GM23248 (cell line): ENCODE results near the gene SCG5. TPM values are rescaled to one million over a fixed set of nuclear protein-coding genes. Genes with fewer than 3 reads are reported as not detected.

Experiments used
- DNase-seq: peaks from one replicate; pipeline ENCODE4 v3.0.0-alpha.2; 2015
- H2AFZ ChIP-seq: fragments of 200-600 bp; sonication (generic); 2 replicates; pipeline ENCODE4 v1.6.1; 2016; ENCODE audit warnings: antibody characterized with exemption
- H3F3A ChIP-seq: fragments of 200-600 bp; sonication (generic); 2 replicates; pipeline ENCODE4 v1.6.1; 2016; ENCODE audit warnings: mild to moderate bottlenecking, antibody characterized with exemption, mixed run types; ENCODE audit not compliant: insufficient read depth
- H3K27ac ChIP-seq: fragments of 200-600 bp; sonication (generic); 2 replicates; pipeline ENCODE4 v1.5.1; 2016; ENCODE audit warnings: mild to moderate bottlenecking
- H3K27me3 ChIP-seq: fragments of 200-600 bp; sonication (generic); replicated peaks from 2 replicates; pipeline ENCODE4 v1.6.1; 2016; ENCODE audit warnings: mild to moderate bottlenecking; ENCODE audit not compliant: insufficient read depth
- H3K36me3 ChIP-seq: fragments of 200-600 bp; sonication (generic); 2 replicates; pipeline ENCODE4 v1.6.1; 2016; ENCODE audit warnings: low read depth, mild to moderate bottlenecking
- H3K4me1 ChIP-seq: fragments of 200-600 bp; sonication (generic); 2 replicates; pipeline ENCODE4 v1.6.1; 2016; ENCODE audit warnings: mild to moderate bottlenecking; ENCODE audit not compliant: insufficient read depth
- H3K4me2 ChIP-seq: fragments of 200-600 bp; sonication (generic); one replicate; pipeline ENCODE4 v1.6.1; 2016; ENCODE audit warnings: mild to moderate bottlenecking; ENCODE audit not compliant: unreplicated experiment
- H3K4me3 ChIP-seq: fragments of 200-600 bp; sonication (generic); 2 replicates; pipeline ENCODE4 v1.5.1; 2016; ENCODE audit warnings: mild to moderate bottlenecking
- H3K79me2 ChIP-seq: fragments of 200-600 bp; sonication (generic); 2 replicates; pipeline ENCODE4 v1.6.1; 2016; ENCODE audit warnings: mild to moderate bottlenecking; ENCODE audit not compliant: insufficient read depth
- H3K9ac ChIP-seq: fragments of 200-600 bp; sonication (generic); 2 replicates; pipeline ENCODE4 v1.6.1; 2016; ENCODE audit warnings: mild to moderate bottlenecking
- H3K9me2 ChIP-seq: fragments of 200-600 bp; sonication (generic); 2 replicates; pipeline ENCODE4 v1.6.1; 2016; ENCODE audit warnings: mixed run types, mild to moderate bottlenecking, moderate library complexity; ENCODE audit not compliant: insufficient read depth
- H3K9me3 ChIP-seq: fragments of 200-600 bp; sonication (generic); one replicate; pipeline ENCODE4 v1.6.1; 2017; ENCODE audit warnings: low read depth
- H4K20me1 ChIP-seq: fragments of 200-600 bp; sonication (generic); 2 replicates; pipeline ENCODE4 v1.6.0; 2016; ENCODE audit not compliant: insufficient read depth
- EZH2 ChIP-seq: fragments of 200-600 bp; sonication (generic); IDR thresholded peaks from 2 replicates; pipeline ENCODE4 v1.6.1; 2018; ENCODE audit warnings: antibody characterized with exemption, mild to moderate bottlenecking; ENCODE audit not compliant: insufficient read depth, poor library complexity, severe bottlenecking
- EZH2phosphoT487 ChIP-seq: fragments of 200-600 bp; sonication (generic); IDR thresholded peaks from 2 replicates; pipeline ENCODE4 v1.6.1; 2018; ENCODE audit warnings: antibody characterized with exemption, moderate library complexity, mild to moderate bottlenecking, low read depth; ENCODE audit not compliant: insufficient read depth
- WGBS, 2 experiments: methylation state at CpG; one replicate each; pipeline ENCODE4 v1.1.6; 2015 to 2017; ENCODE audit warnings: low lambda C conversion rate in 2 of 2, low coverage in 1 of 2; ENCODE audit errors: missing lambda C conversion rate in 2 of 2; 5-methylcytosine and 5-hydroxymethylcytosine counted together
- in situ Hi-C: fragments of 300-500 bp; cut with MboI; formaldehyde crosslinking; loops from 2 replicates; pipeline ENCODE4 v1.15.0; 2020
- polyA plus RNA-seq: library from polyadenylated mRNA; unstranded; fragments of >200 nt; fragmentation: Nextera tagmentation; extraction: Ambion mirVana; gene quantifications from 2 replicates; pipeline ENCODE4 v1.2.1, GENCODE V29; 2016
- total RNA-seq: library from RNA; depleted of rRNA; stranded (reverse); fragments of >200 nt; shearing (Covaris generic); gene quantifications from 2 replicates; pipeline ENCODE4 v1.2.3, GENCODE V29; 2014

SCG5 gene
- total and polyA plus RNA-seq, 2 experiments from 2014 or later = 16.2 to 19.5 TPM

DNA sequence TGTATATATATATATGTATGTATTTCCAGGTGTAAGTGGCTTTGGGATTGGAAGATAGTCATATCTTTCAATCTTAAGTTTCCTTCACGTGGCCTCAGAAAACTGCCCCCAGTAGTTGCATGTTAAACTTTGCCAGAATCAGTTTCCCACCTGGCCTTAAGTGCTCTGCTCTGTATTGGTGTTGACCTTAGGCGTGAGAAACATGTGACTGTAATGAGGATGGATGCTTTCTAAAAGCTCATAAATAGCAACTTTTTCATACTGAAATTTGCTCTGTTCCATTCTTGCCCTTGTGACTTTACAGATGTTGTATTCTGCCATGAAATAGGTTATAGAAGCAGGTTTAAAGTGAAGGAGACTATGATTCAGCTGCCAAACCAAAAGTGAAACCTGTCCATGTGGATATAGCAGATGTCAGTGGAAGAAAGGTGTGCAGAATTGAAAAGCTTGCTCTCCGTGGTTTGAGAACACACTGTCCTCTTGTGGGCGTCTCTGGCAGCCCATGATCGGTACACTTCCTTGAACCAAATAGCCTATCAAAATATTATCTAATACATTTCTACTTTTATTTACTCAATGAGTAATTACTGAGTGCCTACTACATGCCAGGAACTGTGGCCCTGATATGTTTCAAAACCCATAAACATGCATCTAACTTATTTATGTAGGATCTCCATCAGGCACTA lies 15.8 kb downstream of the SCG5 start:
- TF ChIP-seq EZH2phosphoT487 (no peak), EZH2 (no peak)
- H3K4me3 ChIP-seq = no peak overlapping the region
- no peak overlapping the region for H3K4me2 ChIP-seq
- in situ Hi-C loops = loop anchor here (25.0 kb wide), 1 partner anchor 180 kb away; no protein-coding TSS in a partner anchor
- H4K20me1 ChIP-seq = no peaks in the 10 kb centered on the region
- H3K4me1 ChIP-seq = peaks cover 11% of the 10 kb centered on the region
- no peak overlapping the region for H2AFZ ChIP-seq
- H3K27me3 ChIP-seq = no peaks in the 10 kb centered on the region
- no peak overlapping the region for H3K27ac ChIP-seq
- H3K79me2 ChIP-seq = no peaks in the 10 kb centered on the region
- no peaks in the 10 kb centered on the region for H3K9me3 ChIP-seq
- no peaks in the 10 kb centered on the region for H3K9me2 ChIP-seq
- H3F3A ChIP-seq = peaks cover 13% of the 10 kb centered on the region
- H3K36me3 ChIP-seq = no peaks in the 10 kb centered on the region
- H3K9ac ChIP-seq = no peak overlapping the region
- 82 to 85% methylated on average over 5 of the region's 5 CpGs for WGBS, 2 experiments
- no peak for DNase-seq

DNA sequence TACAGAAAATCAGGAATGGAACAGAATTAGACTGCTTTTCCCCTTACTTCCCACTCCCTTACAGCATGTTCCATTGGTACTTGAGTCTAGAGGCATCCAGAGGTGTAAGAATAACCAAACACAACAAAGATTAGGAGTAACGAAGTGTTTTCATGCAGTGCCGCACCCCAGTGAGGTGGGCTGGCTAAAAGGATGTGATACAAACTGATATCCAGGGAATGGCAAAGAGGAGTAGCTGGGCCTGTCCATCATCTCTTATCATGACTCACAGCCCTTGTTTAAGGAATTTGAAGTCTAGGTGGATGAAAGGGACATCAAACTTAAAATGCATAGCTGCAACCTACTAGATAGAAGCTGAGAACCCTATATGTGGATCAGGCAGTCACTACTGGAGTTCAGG lies 16.4 kb downstream of the SCG5 start:
- WGBS, 2 experiments = 98% methylated on average over 2 of the region's 2 CpGs
- Histone ChIP-seq H3K36me3 (no peaks in the 10 kb centered on the region), H3K9me2 (no peaks in the 10 kb centered on the region), H3K4me2 (no peak overlapping the region), H3K4me3 (no peak overlapping the region), H3K27ac (no peak overlapping the region), H3F3A (peaks cover 13% of the 10 kb centered on the region), H3K27me3 (no peaks in the 10 kb centered on the region), H3K79me2 (no peaks in the 10 kb centered on the region), H2AFZ (no peak overlapping the region), H3K9ac (no peak overlapping the region), H3K4me1 (peaks cover 11% of the 10 kb centered on the region), H3K9me3 (no peaks in the 10 kb centered on the region), H4K20me1 (no peaks in the 10 kb centered on the region)
- in situ Hi-C loops = loop anchor here (25.0 kb wide), 1 partner anchor 179 kb away; no protein-coding TSS in a partner anchor
- DNase-seq = no peak
- TF ChIP-seq EZH2phosphoT487 = no peak
- TF ChIP-seq EZH2 = no peak

DNA sequence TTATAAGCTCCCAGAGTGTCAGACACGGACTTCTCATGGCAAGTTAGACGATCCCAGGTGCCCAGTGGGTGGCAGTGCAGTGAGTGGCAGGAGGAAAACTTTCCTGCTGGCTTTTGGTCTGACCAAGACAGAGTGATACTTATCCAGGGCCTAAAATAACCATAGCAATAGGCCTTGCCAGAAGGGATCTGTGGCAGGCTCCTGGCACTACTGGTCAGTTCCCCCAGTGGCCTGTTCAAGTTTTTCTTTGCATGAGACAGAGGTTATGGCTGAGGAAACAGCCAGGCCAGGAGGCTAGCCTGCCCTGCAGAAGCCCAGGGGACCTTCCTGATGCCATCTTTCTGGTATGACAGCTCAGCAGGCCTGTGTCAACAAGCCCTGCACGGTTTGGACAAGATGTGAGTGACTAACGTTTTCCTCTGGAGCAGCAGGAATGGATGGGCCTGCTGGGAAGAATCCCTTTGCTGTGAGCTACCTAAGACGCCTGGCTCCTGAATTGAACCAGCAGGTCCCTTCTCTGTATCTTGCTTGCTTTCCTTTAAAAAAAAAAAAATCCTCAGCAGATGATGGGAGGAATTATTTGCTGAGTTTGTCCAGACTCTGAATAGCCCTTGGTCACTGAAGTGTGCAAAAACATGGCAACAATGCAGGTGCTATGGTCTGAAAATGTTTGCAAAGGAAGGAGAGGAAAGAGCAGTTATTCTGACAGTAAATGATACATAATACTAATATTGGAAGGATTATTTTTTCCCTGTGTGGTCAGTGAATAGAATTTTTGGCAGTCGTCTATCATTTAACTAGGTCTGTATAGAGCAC lies 18.0 kb downstream of the SCG5 start:
- in situ Hi-C loops = loop anchor here (25.0 kb wide), 1 partner anchor 178 kb away; no protein-coding TSS in a partner anchor
- H3K36me3 ChIP-seq = no peaks in the 10 kb centered on the region
- H3K27ac ChIP-seq = peak overlapping the region; percentile 78
- WGBS, 2 experiments = 29 to 31% methylated on average over 6 of the region's 6 CpGs
- no peak overlapping the region for H3K4me3 ChIP-seq
- no peaks in the 10 kb centered on the region for H3K9me2 ChIP-seq
- H3K9ac ChIP-seq = peak overlapping the region; percentile 58
- peak; percentile 95 for DNase-seq
- peaks cover 13% of the 10 kb centered on the region for H3F3A ChIP-seq
- peak overlapping the region; percentile 15 for H3K4me2 ChIP-seq
- peaks cover 4% of the 10 kb centered on the region for H3K79me2 ChIP-seq
- H4K20me1 ChIP-seq = no peaks in the 10 kb centered on the region
- no peaks in the 10 kb centered on the region for H3K27me3 ChIP-seq
- TF ChIP-seq EZH2phosphoT487 = no peak
- peaks cover 16% of the 10 kb centered on the region for H3K4me1 ChIP-seq
- no peaks in the 10 kb centered on the region for H3K9me3 ChIP-seq
- H2AFZ ChIP-seq = 0 out of 2 replicates have a peak overlapping the region, but pooled peaks have one; percentile 4

DNA sequence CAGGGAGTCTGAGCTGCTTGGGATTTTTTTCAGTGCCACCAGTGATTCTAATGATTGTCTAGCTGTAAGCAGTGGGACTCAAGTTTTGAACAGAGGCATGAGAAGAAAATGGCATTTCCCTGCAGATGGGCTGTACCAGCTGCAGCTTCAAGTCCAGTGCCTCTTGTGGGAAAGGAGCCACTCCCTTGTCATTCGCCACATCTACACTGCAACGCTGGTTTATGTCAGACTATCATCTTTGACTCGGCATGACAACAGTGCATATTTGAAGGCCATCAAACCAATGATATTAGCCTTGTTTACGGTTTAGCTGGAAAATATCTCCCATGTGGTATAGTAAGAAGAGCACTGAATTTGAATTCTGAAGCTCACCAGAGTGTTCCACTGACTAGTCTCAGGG lies 22.2 kb downstream of the SCG5 start:
- no peak for DNase-seq
- TF ChIP-seq EZH2phosphoT487 = no peak
- TF ChIP-seq EZH2 = no peak
- in situ Hi-C loops = loop anchor here (25.0 kb wide), 1 partner anchor 174 kb away; no protein-coding TSS in a partner anchor
- Histone ChIP-seq H3K9me2 (no peaks in the 10 kb centered on the region), H3K27me3 (no peaks in the 10 kb centered on the region), H3K4me2 (no peak overlapping the region), H4K20me1 (no peaks in the 10 kb centered on the region), H3K9me3 (no peaks in the 10 kb centered on the region), H3F3A (peaks cover 24% of the 10 kb centered on the region), H3K36me3 (no peaks in the 10 kb centered on the region), H3K9ac (no peak overlapping the region), H3K4me1 (peaks cover 34% of the 10 kb centered on the region), H2AFZ (no peak overlapping the region), H3K79me2 (peaks cover 6% of the 10 kb centered on the region), H3K4me3 (no peak overlapping the region), H3K27ac (no peak overlapping the region)
- WGBS, 2 experiments = 90 to 92% methylated on average over 4 of the region's 4 CpGs
